HK-2 (cell line): ENCODE results near the gene ANKRD49.
A peak's percentile ranks its signal among the peaks of the same experiment; 100 is the strongest.

Source experiments
- DNase-seq: peaks from one replicate; pipeline ENCODE4 v3.0.0-alpha.2; 2018; ENCODE audit not compliant: unreplicated experiment

The ANKRD49 gene

GRCh38 chr11:94543695-94544645 is 50.2 kb downstream of the ANKRD49 start, which contains the start of gene FUT4:
FUT4 (plus strand) TSS chr11:94543921; CDS start chr11:94544134, 213 bp downstream.
- peak; percentile 88 for DNase-seq

- peak; percentile 44 for DNase-seq
Observed at GRCh38 chr11:94544646-94545263, 51.0 kb downstream of the ANKRD49 start.

GRCh38 chr11:94545264-94546161 is 51.7 kb downstream of the ANKRD49 start:
- no peak for DNase-seq

DNA sequence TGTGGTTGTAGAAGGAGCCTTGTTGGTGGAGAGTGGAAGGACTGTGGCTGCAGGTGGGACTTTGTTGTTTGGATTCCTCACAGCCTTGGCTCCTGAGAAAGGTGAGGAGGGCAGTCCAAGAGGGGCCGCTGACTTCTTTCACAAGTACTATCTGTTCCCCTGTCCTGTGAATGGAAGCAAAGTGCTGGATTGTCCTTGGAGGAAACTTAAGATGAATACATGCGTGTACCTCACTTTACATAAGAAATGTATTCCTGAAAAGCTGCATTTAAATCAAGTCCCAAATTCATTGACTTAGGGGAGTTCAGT is 52.3 kb downstream of the ANKRD49 start:
- no peak for DNase-seq

GRCh38 chr11:94546886-94547285 is 53.1 kb downstream of the ANKRD49 start:
- no peak for DNase-seq

GRCh38 chr11:94549146-94549545 is 55.4 kb downstream of the ANKRD49 start:
- DNase-seq: no peak
